Measurements from ENCODE around the gene MYOM1.

Gene MYOM1

GRCh38 chr18:3102983-3103382 lies 116.8 kb downstream of the MYOM1 start:
- H3K36me3 ChIP-seq = no peaks in the 10 kb centered on the region
- H3K9me3 ChIP-seq = no peaks in the 10 kb centered on the region
- H3K27me3 ChIP-seq = no peaks in the 10 kb centered on the region
- no peak for DNase-seq
- TF ChIP-seq CTCF (IDR thresholded peaks at IDR 0.05; ENCODE audit: low read depth, low read length) = no peak
- no peaks in the 10 kb centered on the region for H3K4me1 ChIP-seq
- no peak overlapping the region for H3K4me3 ChIP-seq (ENCODE audit: low read depth, low read length)

GRCh38 chr18:3100498-3101132 lies 119.2 kb downstream of the MYOM1 start:
- Histone ChIP-seq H3K27me3 (no peaks in the 10 kb centered on the region), H3K36me3 (no peaks in the 10 kb centered on the region), H3K9me3 (no peaks in the 10 kb centered on the region), H3K4me1 (no peaks in the 10 kb centered on the region), H3K4me3 (ENCODE audit: low read depth, low read length) (no peak overlapping the region)
- no peak for DNase-seq
- TF ChIP-seq CTCF (IDR thresholded peaks at IDR 0.05; ENCODE audit: low read depth, low read length) = no peak

- H3K36me3 ChIP-seq = no peaks in the 10 kb centered on the region
- DNase-seq = no peak
- TF ChIP-seq CTCF (IDR thresholded peaks at IDR 0.05; ENCODE audit: low read depth, low read length) = no peak
- no peak overlapping the region for H3K4me3 ChIP-seq (ENCODE audit: low read depth, low read length)
- H3K4me1 ChIP-seq = no peaks in the 10 kb centered on the region
- no peaks in the 10 kb centered on the region for H3K27me3 ChIP-seq
- H3K9me3 ChIP-seq = no peaks in the 10 kb centered on the region
These were observed 120.4 kb downstream of the MYOM1 start for GRCh38 chr18:3099327-3099726.

- H3K4me3 ChIP-seq (ENCODE audit: low read depth, low read length) = no peak overlapping the region
- H3K9me3 ChIP-seq = no peaks in the 10 kb centered on the region
- no peak for TF ChIP-seq CTCF (IDR thresholded peaks at IDR 0.05; ENCODE audit: low read depth, low read length)
- H3K4me1 ChIP-seq = no peaks in the 10 kb centered on the region
- H3K27me3 ChIP-seq = no peaks in the 10 kb centered on the region
- no peaks in the 10 kb centered on the region for H3K36me3 ChIP-seq
- DNase-seq = no peak
These were observed 122.7 kb downstream of the MYOM1 start for GRCh38 chr18:3097082-3097481.

GRCh38 chr18:3095921-3096320 lies 123.8 kb downstream of the MYOM1 start:
- Histone ChIP-seq H3K4me3 (ENCODE audit: low read depth, low read length) (no peak overlapping the region), H3K9me3 (no peaks in the 10 kb centered on the region), H3K4me1 (no peaks in the 10 kb centered on the region), H3K36me3 (no peaks in the 10 kb centered on the region), H3K27me3 (no peaks in the 10 kb centered on the region)
- TF ChIP-seq CTCF (IDR thresholded peaks at IDR 0.05; ENCODE audit: low read depth, low read length) = no peak
- no peak for DNase-seq

GRCh38 chr18:3094338-3094684 lies 125.5 kb downstream of the MYOM1 start:
- Histone ChIP-seq H3K4me3 (ENCODE audit: low read depth, low read length) (no peak overlapping the region), H3K27me3 (no peaks in the 10 kb centered on the region), H3K9me3 (no peaks in the 10 kb centered on the region), H3K36me3 (no peaks in the 10 kb centered on the region), H3K4me1 (no peaks in the 10 kb centered on the region)
- no peak for TF ChIP-seq CTCF (IDR thresholded peaks at IDR 0.05; ENCODE audit: low read depth, low read length)
- no peak for DNase-seq

All from BE2C (cell line).